LNCAP (cell line): ENCODE results near the gene PARD3B.

Experiments
- TF ChIP-seq, protein P1 (sequence below): fragments of 450-650 bp; IDR thresholded peaks from 2 replicates; pipeline ENCODE4 v1.5.1; 2017; ENCODE audit warnings: mild to moderate bottlenecking

Gene PARD3B

DNA sequence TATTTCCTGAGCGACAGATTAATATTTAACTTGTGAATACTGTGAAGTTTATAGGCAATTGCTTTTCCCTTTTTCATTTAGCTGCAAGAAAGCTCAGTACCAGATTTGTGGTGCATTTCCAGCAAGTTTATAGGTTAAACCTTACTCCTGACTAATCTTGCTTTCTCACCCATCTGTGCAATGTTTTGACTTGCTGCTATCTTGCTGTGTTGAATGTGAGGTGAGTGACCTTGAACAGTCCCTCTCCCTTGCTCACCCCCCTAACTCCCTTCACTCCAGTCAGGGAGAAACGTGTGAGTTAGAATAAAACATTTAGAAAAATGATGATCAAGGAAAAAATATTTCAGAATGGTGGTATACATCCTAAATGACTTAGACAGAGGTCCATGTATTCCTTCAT lies 39.8 kb upstream of the PARD3B start:
- TF ChIP-seq, protein P1, sequence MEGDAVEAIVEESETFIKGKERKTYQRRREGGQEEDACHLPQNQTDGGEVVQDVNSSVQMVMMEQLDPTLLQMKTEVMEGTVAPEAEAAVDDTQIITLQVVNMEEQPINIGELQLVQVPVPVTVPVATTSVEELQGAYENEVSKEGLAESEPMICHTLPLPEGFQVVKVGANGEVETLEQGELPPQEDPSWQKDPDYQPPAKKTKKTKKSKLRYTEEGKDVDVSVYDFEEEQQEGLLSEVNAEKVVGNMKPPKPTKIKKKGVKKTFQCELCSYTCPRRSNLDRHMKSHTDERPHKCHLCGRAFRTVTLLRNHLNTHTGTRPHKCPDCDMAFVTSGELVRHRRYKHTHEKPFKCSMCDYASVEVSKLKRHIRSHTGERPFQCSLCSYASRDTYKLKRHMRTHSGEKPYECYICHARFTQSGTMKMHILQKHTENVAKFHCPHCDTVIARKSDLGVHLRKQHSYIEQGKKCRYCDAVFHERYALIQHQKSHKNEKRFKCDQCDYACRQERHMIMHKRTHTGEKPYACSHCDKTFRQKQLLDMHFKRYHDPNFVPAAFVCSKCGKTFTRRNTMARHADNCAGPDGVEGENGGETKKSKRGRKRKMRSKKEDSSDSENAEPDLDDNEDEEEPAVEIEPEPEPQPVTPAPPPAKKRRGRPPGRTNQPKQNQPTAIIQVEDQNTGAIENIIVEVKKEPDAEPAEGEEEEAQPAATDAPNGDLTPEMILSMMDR: no peak

GRCh38 chr2:204505946-204506345 lies 39.3 kb upstream of the PARD3B start:
- TF ChIP-seq, protein P1: no peak

DNA sequence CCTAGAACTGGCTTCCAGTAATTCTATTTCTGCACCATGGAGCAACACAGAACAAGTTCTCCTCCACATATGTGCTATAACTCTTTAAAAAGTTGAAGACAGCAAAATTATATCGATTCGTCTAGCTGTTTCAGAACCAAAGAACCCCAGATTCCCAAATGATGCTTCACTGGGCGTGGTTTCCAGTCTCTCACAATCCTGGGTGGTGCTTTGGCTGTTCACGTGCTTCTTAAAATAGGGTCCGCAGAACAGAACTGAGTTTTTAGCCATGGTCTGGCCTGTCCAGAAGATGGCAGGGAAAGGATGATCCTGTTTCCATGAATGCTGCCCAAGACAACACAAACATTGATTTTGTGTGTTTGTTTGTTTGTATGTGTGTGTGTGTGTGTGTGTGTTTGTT lies 37.6 kb upstream of the PARD3B start:
- TF ChIP-seq, protein P1: no peak

GRCh38 chr2:204510709-204511420 lies 34.4 kb upstream of the PARD3B start:
- TF ChIP-seq, protein P1: no peak

GRCh38 chr2:204514439-204514838 lies 30.8 kb upstream of the PARD3B start:
- TF ChIP-seq, protein P1: no peak

DNA sequence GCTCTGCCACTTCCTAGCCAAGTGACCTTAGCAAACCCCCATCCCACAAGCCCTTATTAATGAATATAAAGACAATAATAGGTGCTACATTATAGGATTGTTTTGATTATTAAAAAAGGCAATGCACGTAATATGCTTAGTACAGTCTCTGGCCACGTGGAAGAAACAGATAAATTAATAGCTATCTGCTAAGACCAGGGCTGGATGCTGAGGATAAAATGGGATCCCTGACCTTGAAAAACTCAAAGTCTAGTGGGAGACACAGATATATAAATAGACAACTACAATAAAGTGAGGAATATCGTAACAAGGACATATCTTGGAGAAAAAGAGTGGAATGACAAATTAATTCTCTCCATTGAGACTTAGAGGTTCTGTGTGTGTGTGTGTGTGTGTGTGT lies 29.9 kb upstream of the PARD3B start:
- TF ChIP-seq, protein P1: no peak

GRCh38 chr2:204517154-204517553 lies 28.1 kb upstream of the PARD3B start:
- TF ChIP-seq, protein P1: no peak
